ENCODE data around the gene TTC1. TPM values are rescaled to one million over a fixed set of nuclear protein-coding genes. Genes with fewer than 3 reads are reported as not detected.
"Not testable (repeated sequence)": the region's sequence is repeated elsewhere in the genome, so short reads cannot be mapped to it uniquely, and the experiment has no call there.

The TTC1 gene
- total RNA-seq, 1 experiment from 2014 or later: 57.1 TPM

- no peak for DNase-seq (ENCODE audit: low read depth, low spot score)
- in situ Hi-C loops (cut with HindIII; ENCODE audit: low pct_unique_long_range_greater_than_20kb, low sequenced_read_pairs): no loop called here
Observed at GRCh38 chr5:160064417-160064810, 55.5 kb downstream of the TTC1 start.

GRCh38 chr5:160064995-160065614 is 56.2 kb downstream of the TTC1 start:
- in situ Hi-C loops (cut with HindIII; ENCODE audit: low pct_unique_long_range_greater_than_20kb, low sequenced_read_pairs): no loop called here
- no peak for DNase-seq (ENCODE audit: low read depth, low spot score)

GRCh38 chr5:160069120-160069519 is 60.2 kb downstream of the TTC1 start:
- in situ Hi-C loops (cut with HindIII; ENCODE audit: low pct_unique_long_range_greater_than_20kb, low sequenced_read_pairs): not testable (repeated sequence)

GRCh38 chr5:160071516-160071915 is 62.6 kb downstream of the TTC1 start:
- in situ Hi-C loops (cut with HindIII; ENCODE audit: low pct_unique_long_range_greater_than_20kb, low sequenced_read_pairs): no loop called here
- no peak for DNase-seq (ENCODE audit: low read depth, low spot score)

More at GRCh38 chr5:160069120-160069519, 60.2 kb downstream of the TTC1 start:
- DNase-seq (ENCODE audit: low read depth, low spot score): not testable (repeated sequence)

- no peak for DNase-seq (ENCODE audit: low read depth, low spot score)
- in situ Hi-C loops (cut with HindIII; ENCODE audit: low pct_unique_long_range_greater_than_20kb, low sequenced_read_pairs): no loop called here
Observed at GRCh38 chr5:160071916-160072315, 63.0 kb downstream of the TTC1 start.

GRCh38 chr5:160075073-160075472 is 66.1 kb downstream of the TTC1 start:
- no peak for DNase-seq (ENCODE audit: low read depth, low spot score)
- in situ Hi-C loops (cut with HindIII; ENCODE audit: low pct_unique_long_range_greater_than_20kb, low sequenced_read_pairs): no loop called here

- DNase-seq (ENCODE audit: low read depth, low spot score): no peak
- in situ Hi-C loops (cut with HindIII; ENCODE audit: low pct_unique_long_range_greater_than_20kb, low sequenced_read_pairs): no loop called here
Observed at GRCh38 chr5:160076997-160077396, 68.1 kb downstream of the TTC1 start.

- no peak for DNase-seq (ENCODE audit: low read depth, low spot score)
- in situ Hi-C loops (cut with HindIII; ENCODE audit: low pct_unique_long_range_greater_than_20kb, low sequenced_read_pairs): no loop called here
Observed at GRCh38 chr5:160079753-160080152, 70.8 kb downstream of the TTC1 start.

GRCh38 chr5:160081495-160081894 is 72.6 kb downstream of the TTC1 start:
- DNase-seq (ENCODE audit: low read depth, low spot score): no peak
- in situ Hi-C loops (cut with HindIII; ENCODE audit: low pct_unique_long_range_greater_than_20kb, low sequenced_read_pairs): no loop called here

- DNase-seq (ENCODE audit: low read depth, low spot score): no peak
- in situ Hi-C loops (cut with HindIII; ENCODE audit: low pct_unique_long_range_greater_than_20kb, low sequenced_read_pairs): no loop called here
Observed at GRCh38 chr5:160082614-160083500, 73.9 kb downstream of the TTC1 start.

GRCh38 chr5:160083501-160083900 is 74.6 kb downstream of the TTC1 start:
- in situ Hi-C loops (cut with HindIII; ENCODE audit: low pct_unique_long_range_greater_than_20kb, low sequenced_read_pairs): no loop called here
- DNase-seq (ENCODE audit: low read depth, low spot score): no peak

- in situ Hi-C loops (cut with HindIII; ENCODE audit: low pct_unique_long_range_greater_than_20kb, low sequenced_read_pairs): no loop called here
- DNase-seq (ENCODE audit: low read depth, low spot score): no peak
Observed at GRCh38 chr5:160084144-160084543, 75.2 kb downstream of the TTC1 start.

- no peak for DNase-seq (ENCODE audit: low read depth, low spot score)
- in situ Hi-C loops (cut with HindIII; ENCODE audit: low pct_unique_long_range_greater_than_20kb, low sequenced_read_pairs): no loop called here
Observed at GRCh38 chr5:160087199-160087598, 78.3 kb downstream of the TTC1 start.

- no peak for DNase-seq (ENCODE audit: low read depth, low spot score)
- in situ Hi-C loops (cut with HindIII; ENCODE audit: low pct_unique_long_range_greater_than_20kb, low sequenced_read_pairs): no loop called here
Observed at GRCh38 chr5:160088805-160089204, 79.9 kb downstream of the TTC1 start.

GRCh38 chr5:160089531-160089930 is 80.6 kb downstream of the TTC1 start:
- in situ Hi-C loops (cut with HindIII; ENCODE audit: low pct_unique_long_range_greater_than_20kb, low sequenced_read_pairs): no loop called here
- DNase-seq (ENCODE audit: low read depth, low spot score): no peak

GRCh38 chr5:160090059-160090458 is 81.1 kb downstream of the TTC1 start:
- DNase-seq (ENCODE audit: low read depth, low spot score): no peak
- in situ Hi-C loops (cut with HindIII; ENCODE audit: low pct_unique_long_range_greater_than_20kb, low sequenced_read_pairs): no loop called here

- no peak for DNase-seq (ENCODE audit: low read depth, low spot score)
- in situ Hi-C loops (cut with HindIII; ENCODE audit: low pct_unique_long_range_greater_than_20kb, low sequenced_read_pairs): no loop called here
Observed at GRCh38 chr5:160092514-160092913, 83.6 kb downstream of the TTC1 start.

- in situ Hi-C loops (cut with HindIII; ENCODE audit: low pct_unique_long_range_greater_than_20kb, low sequenced_read_pairs): no loop called here
- DNase-seq (ENCODE audit: low read depth, low spot score): no peak
Observed at GRCh38 chr5:160092960-160093707, 84.2 kb downstream of the TTC1 start.

Data from SK-MEL-5 (cell line).